ENCODE measurements around the gene SAMD10.

The SAMD10 gene

DNA sequence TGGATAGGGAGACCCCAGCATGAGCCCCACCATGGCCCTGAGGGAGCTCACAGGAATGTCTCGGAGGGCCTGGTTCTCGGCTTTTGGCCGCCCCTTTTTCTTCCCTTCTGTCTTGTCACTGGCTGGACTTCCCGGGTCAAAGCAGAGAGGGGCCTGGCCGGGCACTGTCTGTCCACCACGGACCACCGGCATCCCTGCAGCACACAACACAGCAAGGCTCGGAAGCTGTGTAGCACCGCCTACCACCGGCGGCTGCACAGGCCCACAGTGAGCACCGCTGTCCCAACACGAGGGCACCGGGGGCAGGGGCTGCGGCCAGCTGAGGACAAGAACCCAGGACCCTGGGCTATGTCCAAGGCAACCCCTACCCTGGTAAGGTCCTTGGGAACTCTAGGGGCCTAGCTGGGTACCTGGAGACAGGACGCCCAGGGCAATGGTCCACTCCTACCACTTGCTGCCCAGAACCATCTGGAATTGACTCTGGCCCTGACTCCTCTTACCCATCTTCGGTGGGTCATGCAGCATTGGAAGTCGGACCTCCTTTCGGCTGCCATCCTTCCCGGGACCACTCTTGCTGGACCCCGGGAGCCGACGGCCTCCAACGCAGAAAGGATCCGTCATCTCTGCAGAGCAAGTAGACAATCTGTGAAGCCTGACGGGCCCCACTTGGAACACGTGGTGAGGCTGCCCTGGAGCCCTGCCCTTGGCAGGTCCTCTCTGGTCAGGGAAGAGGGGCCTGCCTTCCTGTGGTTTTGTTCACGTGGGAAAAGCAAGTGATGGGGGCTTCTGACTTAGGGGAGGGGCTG is 11.9 kb downstream of the SAMD10 start:
- Histone ChIP-seq H3K9me2 (ENCODE audit: low read depth, low read length) (no peaks in the 10 kb centered on the region), H3F3A (ENCODE audit: insufficient read depth, low read length) (no peaks in the 10 kb centered on the region)

GRCh38 chr20:63966944-63967322 is 12.5 kb downstream of the SAMD10 start:
- no peaks in the 10 kb centered on the region for H3K9me3 ChIP-seq (ENCODE audit: low read length)
- no peak overlapping the region for H2AFZ ChIP-seq (ENCODE audit: low read length)
- H3K9ac ChIP-seq (ENCODE audit: low read length), result no peak overlapping the region
- no peak overlapping the region for H3K4me2 ChIP-seq (ENCODE audit: low read length)
- no peaks in the 10 kb centered on the region for H3F3A ChIP-seq (ENCODE audit: insufficient read depth, low read length)
- no peak for TF ChIP-seq CTCF (IDR thresholded peaks at IDR 0.05; ENCODE audit: low read length)
- no peak for TF ChIP-seq EZH2 (IDR thresholded peaks at IDR 0.05; ENCODE audit: borderline replicate concordance, low read length)
- H3K27me3 ChIP-seq (ENCODE audit: insufficient read depth, low read length), result no peaks in the 10 kb centered on the region
- no peaks in the 10 kb centered on the region for H4K20me1 ChIP-seq (ENCODE audit: insufficient read depth, low read length)
- no peaks in the 10 kb centered on the region for H3K79me2 ChIP-seq (ENCODE audit: insufficient read depth, low read length)
- H3K4me1 ChIP-seq (ENCODE audit: insufficient read depth, low read length, severe bottlenecking), result peaks cover 16% of the 10 kb centered on the region
- no peak overlapping the region for H3K4me3 ChIP-seq (ENCODE audit: low read depth, low read length, poor library complexity, severe bottlenecking)
- no peak overlapping the region for H3K27ac ChIP-seq (ENCODE audit: low read depth, low read length, poor library complexity, severe bottlenecking)
- no peaks in the 10 kb centered on the region for H3K9me2 ChIP-seq (ENCODE audit: low read depth, low read length)
- peaks cover 52% of the 10 kb centered on the region for H3K36me3 ChIP-seq (ENCODE audit: insufficient read depth, low read length)

More for the DNA sequence above, 11.9 kb downstream of the SAMD10 start:
- Histone ChIP-seq H3K79me2 (ENCODE audit: insufficient read depth, low read length) (no peaks in the 10 kb centered on the region), H3K36me3 (ENCODE audit: insufficient read depth, low read length) (peaks cover 48% of the 10 kb centered on the region), H3K4me3 (ENCODE audit: low read depth, low read length, poor library complexity, severe bottlenecking) (no peak overlapping the region), H3K4me1 (ENCODE audit: insufficient read depth, low read length, severe bottlenecking) (peaks cover 16% of the 10 kb centered on the region), H3K9me3 (ENCODE audit: low read length) (no peaks in the 10 kb centered on the region), H3K27ac (ENCODE audit: low read depth, low read length, poor library complexity, severe bottlenecking) (no peak overlapping the region), H3K27me3 (ENCODE audit: insufficient read depth, low read length) (no peaks in the 10 kb centered on the region), H4K20me1 (ENCODE audit: insufficient read depth, low read length) (no peaks in the 10 kb centered on the region), H2AFZ (ENCODE audit: low read length) (no peak overlapping the region), H3K4me2 (ENCODE audit: low read length) (no peak overlapping the region), H3K9ac (ENCODE audit: low read length) (no peak overlapping the region)
- no peak for TF ChIP-seq CTCF (IDR thresholded peaks at IDR 0.05; ENCODE audit: low read length)
- no peak for TF ChIP-seq EZH2 (IDR thresholded peaks at IDR 0.05; ENCODE audit: borderline replicate concordance, low read length)

DNA sequence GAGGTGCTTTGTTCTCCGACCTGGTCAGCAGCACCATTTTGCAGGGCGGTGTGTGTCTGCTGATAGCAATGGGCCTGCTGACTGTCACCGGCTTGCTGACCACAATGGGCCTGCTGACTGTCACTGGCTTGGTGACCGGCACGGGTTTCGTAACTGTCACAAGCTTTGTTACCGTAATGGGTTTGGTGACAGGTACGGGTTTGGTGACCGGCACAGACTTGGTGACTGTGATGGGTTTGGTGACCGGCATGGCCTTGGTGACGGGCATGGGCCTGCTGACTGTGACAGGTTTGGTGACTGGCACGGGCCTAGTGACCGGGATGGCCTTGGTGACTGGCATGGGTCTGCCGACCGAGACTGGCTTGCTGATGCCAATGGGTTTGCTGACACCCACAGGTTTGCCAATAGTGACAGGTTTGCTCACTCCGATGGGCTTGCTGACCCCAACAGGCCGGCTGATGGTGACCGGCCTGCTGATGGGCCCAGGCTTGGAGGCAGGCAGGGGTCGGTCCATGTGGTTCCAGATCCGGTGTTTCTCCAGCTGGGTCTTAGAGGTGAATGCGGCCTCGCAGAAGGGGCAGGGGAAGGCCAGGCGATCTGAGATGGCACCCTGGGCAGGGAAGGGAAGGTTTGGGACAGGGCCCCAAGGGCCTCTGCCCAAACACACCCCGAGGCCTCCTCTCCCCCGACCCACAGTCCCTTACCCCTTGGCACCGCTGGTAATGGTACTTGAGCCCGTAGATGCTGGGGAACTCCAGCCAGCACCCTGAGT is 13.1 kb downstream of the SAMD10 start:
- Histone ChIP-seq H4K20me1 (ENCODE audit: insufficient read depth, low read length) (no peaks in the 10 kb centered on the region), H3K4me3 (ENCODE audit: low read depth, low read length, poor library complexity, severe bottlenecking) (no peak overlapping the region), H3K4me2 (ENCODE audit: low read length) (no peak overlapping the region), H3K36me3 (ENCODE audit: insufficient read depth, low read length) (peaks cover 58% of the 10 kb centered on the region), H3K4me1 (ENCODE audit: insufficient read depth, low read length, severe bottlenecking) (peaks cover 13% of the 10 kb centered on the region), H3F3A (ENCODE audit: insufficient read depth, low read length) (no peaks in the 10 kb centered on the region), H3K79me2 (ENCODE audit: insufficient read depth, low read length) (no peaks in the 10 kb centered on the region), H2AFZ (ENCODE audit: low read length) (no peak overlapping the region), H3K9ac (ENCODE audit: low read length) (no peak overlapping the region), H3K27ac (ENCODE audit: low read depth, low read length, poor library complexity, severe bottlenecking) (no peak overlapping the region), H3K27me3 (ENCODE audit: insufficient read depth, low read length) (no peaks in the 10 kb centered on the region), H3K9me2 (ENCODE audit: low read depth, low read length) (no peaks in the 10 kb centered on the region), H3K9me3 (ENCODE audit: low read length) (no peaks in the 10 kb centered on the region)
- TF ChIP-seq EZH2 (IDR thresholded peaks at IDR 0.05; ENCODE audit: borderline replicate concordance, low read length) (no peak), CTCF (IDR thresholded peaks at IDR 0.05; ENCODE audit: low read length) (no peak)
